ENCODE data around the gene POU2F1.

The POU2F1 gene

GRCh38 chr1:167212025-167212424 lies 8.7 kb upstream of the POU2F1 start:
- Histone ChIP-seq H3K4me3 (ENCODE audit: low read depth, low read length) (no peak overlapping the region), H3K9me3 (ENCODE audit: severe bottlenecking) (no peaks in the 10 kb centered on the region), H3K36me3 (no peaks in the 10 kb centered on the region), H3K27me3 (ENCODE audit: insufficient read depth, low read depth, severe bottlenecking) (no peaks in the 10 kb centered on the region), H3K27ac (no peak overlapping the region)
- TF ChIP-seq, protein P1, sequence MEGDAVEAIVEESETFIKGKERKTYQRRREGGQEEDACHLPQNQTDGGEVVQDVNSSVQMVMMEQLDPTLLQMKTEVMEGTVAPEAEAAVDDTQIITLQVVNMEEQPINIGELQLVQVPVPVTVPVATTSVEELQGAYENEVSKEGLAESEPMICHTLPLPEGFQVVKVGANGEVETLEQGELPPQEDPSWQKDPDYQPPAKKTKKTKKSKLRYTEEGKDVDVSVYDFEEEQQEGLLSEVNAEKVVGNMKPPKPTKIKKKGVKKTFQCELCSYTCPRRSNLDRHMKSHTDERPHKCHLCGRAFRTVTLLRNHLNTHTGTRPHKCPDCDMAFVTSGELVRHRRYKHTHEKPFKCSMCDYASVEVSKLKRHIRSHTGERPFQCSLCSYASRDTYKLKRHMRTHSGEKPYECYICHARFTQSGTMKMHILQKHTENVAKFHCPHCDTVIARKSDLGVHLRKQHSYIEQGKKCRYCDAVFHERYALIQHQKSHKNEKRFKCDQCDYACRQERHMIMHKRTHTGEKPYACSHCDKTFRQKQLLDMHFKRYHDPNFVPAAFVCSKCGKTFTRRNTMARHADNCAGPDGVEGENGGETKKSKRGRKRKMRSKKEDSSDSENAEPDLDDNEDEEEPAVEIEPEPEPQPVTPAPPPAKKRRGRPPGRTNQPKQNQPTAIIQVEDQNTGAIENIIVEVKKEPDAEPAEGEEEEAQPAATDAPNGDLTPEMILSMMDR (IDR thresholded peaks at IDR 0.05; ENCODE audit: low read depth, low read length): no peak
- DNase-seq: no peak

GRCh38 chr1:167216809-167217208 lies 3.9 kb upstream of the POU2F1 start:
- no peaks in the 10 kb centered on the region for H3K9me3 ChIP-seq (ENCODE audit: severe bottlenecking)
- H3K27ac ChIP-seq: no peak overlapping the region
- H3K4me3 ChIP-seq (ENCODE audit: low read depth, low read length): no peak overlapping the region
- DNase-seq: no peak
- TF ChIP-seq, protein P1 (IDR thresholded peaks at IDR 0.05; ENCODE audit: low read depth, low read length): no peak
- H3K27me3 ChIP-seq (ENCODE audit: insufficient read depth, low read depth, severe bottlenecking): no peaks in the 10 kb centered on the region
- no peaks in the 10 kb centered on the region for H3K36me3 ChIP-seq

GRCh38 chr1:167219194-167219593 lies 1.5 kb upstream of the POU2F1 start:
- Histone ChIP-seq H3K9me3 (ENCODE audit: severe bottlenecking) (no peaks in the 10 kb centered on the region), H3K36me3 (no peaks in the 10 kb centered on the region), H3K27me3 (ENCODE audit: insufficient read depth, low read depth, severe bottlenecking) (no peaks in the 10 kb centered on the region), H3K4me3 (ENCODE audit: low read depth, low read length) (peak overlapping the region; percentile 75), H3K27ac (peak overlapping the region; percentile 99)
- TF ChIP-seq, protein P1 (IDR thresholded peaks at IDR 0.05; ENCODE audit: low read depth, low read length): no peak
- DNase-seq: no peak

GRCh38 chr1:167219646-167220536 lies 795 bp upstream of the POU2F1 start:
- TF ChIP-seq, protein P1 (IDR thresholded peaks at IDR 0.05; ENCODE audit: low read depth, low read length): no peak
- DNase-seq: peak; percentile 94
- peak overlapping the region; percentile 75 for H3K4me3 ChIP-seq (ENCODE audit: low read depth, low read length)

GRCh38 chr1:167221126-167221737 lies 546 bp downstream of the POU2F1 start:
- peak overlapping the region; percentile 61 for H3K4me3 ChIP-seq (ENCODE audit: low read depth, low read length)
- TF ChIP-seq, protein P1 (IDR thresholded peaks at IDR 0.05; ENCODE audit: low read depth, low read length): no peak
- no peak for DNase-seq
- peak overlapping the region; percentile 92 for H3K27ac ChIP-seq
- no peaks in the 10 kb centered on the region for H3K36me3 ChIP-seq
- H3K27me3 ChIP-seq (ENCODE audit: insufficient read depth, low read depth, severe bottlenecking): no peaks in the 10 kb centered on the region
- H3K9me3 ChIP-seq (ENCODE audit: severe bottlenecking): no peaks in the 10 kb centered on the region

More at GRCh38 chr1:167219646-167220536, 795 bp upstream of the POU2F1 start:
- no peaks in the 10 kb centered on the region for H3K9me3 ChIP-seq (ENCODE audit: severe bottlenecking)
- peak overlapping the region; percentile 99 for H3K27ac ChIP-seq
- H3K27me3 ChIP-seq (ENCODE audit: insufficient read depth, low read depth, severe bottlenecking): no peaks in the 10 kb centered on the region
- H3K36me3 ChIP-seq: no peaks in the 10 kb centered on the region

All from WERI-Rb-1 (cell line).